ENCODE results near the gene ADARB1. TPM values are rescaled to one million over a fixed set of nuclear protein-coding genes. Genes with fewer than 3 reads are reported as not detected.
"Not testable (repeated sequence)": the region's sequence is repeated elsewhere in the genome, so short reads cannot be mapped to it uniquely, and the experiment has no call there.

Gene ADARB1
- total RNA-seq, 4 donors from 2014 or later = 3.4 to 15.6 (median 5.7) TPM

DNA sequence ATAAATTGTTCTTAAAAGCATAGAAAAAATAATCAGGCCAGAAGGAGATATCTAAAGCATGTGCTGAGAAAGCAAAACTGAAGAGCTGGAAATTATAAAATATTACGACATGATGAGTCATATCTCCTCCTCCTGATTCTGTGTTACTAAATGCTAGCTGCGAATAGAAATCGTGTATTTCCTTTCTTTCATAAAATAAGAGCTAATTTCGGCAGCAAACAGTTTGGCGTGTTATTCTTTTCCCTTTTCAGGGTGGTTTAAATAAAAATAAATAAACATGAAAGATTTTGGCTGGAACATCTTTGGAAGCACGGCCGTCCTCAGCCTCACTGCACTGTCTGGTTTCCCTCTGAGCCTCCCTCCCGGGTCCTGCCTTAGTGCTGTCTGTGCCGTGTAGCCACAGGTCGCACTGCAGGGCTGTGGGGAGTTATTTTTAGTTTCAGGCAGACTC lies 56.0 kb downstream of the ADARB1 start:
- DNase-seq = no peak
- Histone ChIP-seq H3K9me3 (no peaks in the 10 kb centered on the region), H3K27ac (peak overlapping the region; percentile 26 to 83 (median 73)), H3K4me1 (peaks cover 13 to 50% (median 27%) of the 10 kb centered on the region in 3 donors), H3K36me3 (no peaks in the 10 kb centered on the region), H3K27me3 (no peaks in the 10 kb centered on the region), H3K4me3 (peak overlapping the region in 2 of 4 donors; percentile 6 to 49)
- WGBS, 2 donors = 4 to 6% methylated on average over 10 of the region's 10 CpGs
- intact Hi-C loops (cut with DNase I) = no loop called here
- TF ChIP-seq, protein P1, sequence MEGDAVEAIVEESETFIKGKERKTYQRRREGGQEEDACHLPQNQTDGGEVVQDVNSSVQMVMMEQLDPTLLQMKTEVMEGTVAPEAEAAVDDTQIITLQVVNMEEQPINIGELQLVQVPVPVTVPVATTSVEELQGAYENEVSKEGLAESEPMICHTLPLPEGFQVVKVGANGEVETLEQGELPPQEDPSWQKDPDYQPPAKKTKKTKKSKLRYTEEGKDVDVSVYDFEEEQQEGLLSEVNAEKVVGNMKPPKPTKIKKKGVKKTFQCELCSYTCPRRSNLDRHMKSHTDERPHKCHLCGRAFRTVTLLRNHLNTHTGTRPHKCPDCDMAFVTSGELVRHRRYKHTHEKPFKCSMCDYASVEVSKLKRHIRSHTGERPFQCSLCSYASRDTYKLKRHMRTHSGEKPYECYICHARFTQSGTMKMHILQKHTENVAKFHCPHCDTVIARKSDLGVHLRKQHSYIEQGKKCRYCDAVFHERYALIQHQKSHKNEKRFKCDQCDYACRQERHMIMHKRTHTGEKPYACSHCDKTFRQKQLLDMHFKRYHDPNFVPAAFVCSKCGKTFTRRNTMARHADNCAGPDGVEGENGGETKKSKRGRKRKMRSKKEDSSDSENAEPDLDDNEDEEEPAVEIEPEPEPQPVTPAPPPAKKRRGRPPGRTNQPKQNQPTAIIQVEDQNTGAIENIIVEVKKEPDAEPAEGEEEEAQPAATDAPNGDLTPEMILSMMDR (IDR thresholded peaks at IDR 0.05) = no peak
- no peak for TF ChIP-seq POLR2A (IDR thresholded peaks at IDR 0.05)

DNA sequence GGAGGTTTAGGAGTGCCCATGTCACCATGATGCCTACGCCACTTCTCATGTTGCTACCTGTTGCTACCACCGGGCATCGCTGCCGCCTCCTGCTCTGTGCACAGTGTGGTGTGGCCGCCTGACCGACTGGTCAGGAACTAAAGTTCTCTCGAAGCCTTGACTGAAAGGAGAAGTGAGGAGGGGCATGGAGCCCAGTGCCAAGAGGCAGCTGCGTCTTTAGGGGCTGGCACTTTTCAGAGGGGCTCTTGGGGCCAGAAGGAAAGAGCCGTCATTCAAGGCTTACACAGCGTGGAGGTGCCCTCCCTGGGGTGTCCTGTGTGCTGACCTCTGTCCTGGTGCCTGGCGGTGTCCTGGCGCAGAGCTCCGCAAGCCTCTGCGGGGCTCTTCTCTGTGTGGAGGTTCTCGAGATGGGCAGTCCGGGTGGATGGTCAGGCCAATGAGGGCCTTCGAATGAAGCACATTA lies 57.2 kb downstream of the ADARB1 start:
- Histone ChIP-seq H3K4me3 (no peak overlapping the region), H3K27me3 (no peaks in the 10 kb centered on the region), H3K4me1 (peaks cover 13 to 50% (median 27%) of the 10 kb centered on the region in 3 donors), H3K36me3 (no peaks in the 10 kb centered on the region), H3K9me3 (no peaks in the 10 kb centered on the region), H3K27ac (peak overlapping the region in 2 of 4 donors; percentile 59 to 75)
- no peak for DNase-seq
- intact Hi-C loops (cut with DNase I) = no loop called here
- TF ChIP-seq, protein P1 (IDR thresholded peaks at IDR 0.05) = no peak
- TF ChIP-seq POLR2A (IDR thresholded peaks at IDR 0.05) = no peak
- WGBS, 2 donors = 78 to 100% methylated on average over 2 to 4 of the region's 17 CpGs

GRCh38 chr21:45132841-45133573 lies 58.6 kb downstream of the ADARB1 start:
- intact Hi-C loops (cut with DNase I) = no loop called here
- no peaks in the 10 kb centered on the region for H3K27me3 ChIP-seq
- WGBS, 2 donors = 74 to 79% methylated on average over 12 of the region's 13 CpGs
- no peaks in the 10 kb centered on the region for H3K9me3 ChIP-seq
- H3K4me3 ChIP-seq = no peak overlapping the region
- H3K4me1 ChIP-seq = peaks cover 13 to 50% (median 27%) of the 10 kb centered on the region in 3 donors
- no peak for DNase-seq
- TF ChIP-seq, protein P1 (IDR thresholded peaks at IDR 0.05) = no peak
- no peak for TF ChIP-seq POLR2A (IDR thresholded peaks at IDR 0.05)
- no peak overlapping the region for H3K27ac ChIP-seq
- no peaks in the 10 kb centered on the region for H3K36me3 ChIP-seq

- H3K27me3 ChIP-seq; H3K9me3 ChIP-seq; H3K36me3 ChIP-seq; H3K27ac ChIP-seq; DNase-seq; H3K4me3 ChIP-seq; intact Hi-C loops (cut with DNase I): not testable (repeated sequence)
- 93 to 96% methylated on average over 8 to 39 of the region's 60 CpGs for WGBS, 2 donors
- peaks cover 13 to 48% (median 25%) of the 10 kb centered on the region in 3 donors for H3K4me1 ChIP-seq
Measured at GRCh38 chr21:45133574-45134278, 59.3 kb downstream of the ADARB1 start.

DNA sequence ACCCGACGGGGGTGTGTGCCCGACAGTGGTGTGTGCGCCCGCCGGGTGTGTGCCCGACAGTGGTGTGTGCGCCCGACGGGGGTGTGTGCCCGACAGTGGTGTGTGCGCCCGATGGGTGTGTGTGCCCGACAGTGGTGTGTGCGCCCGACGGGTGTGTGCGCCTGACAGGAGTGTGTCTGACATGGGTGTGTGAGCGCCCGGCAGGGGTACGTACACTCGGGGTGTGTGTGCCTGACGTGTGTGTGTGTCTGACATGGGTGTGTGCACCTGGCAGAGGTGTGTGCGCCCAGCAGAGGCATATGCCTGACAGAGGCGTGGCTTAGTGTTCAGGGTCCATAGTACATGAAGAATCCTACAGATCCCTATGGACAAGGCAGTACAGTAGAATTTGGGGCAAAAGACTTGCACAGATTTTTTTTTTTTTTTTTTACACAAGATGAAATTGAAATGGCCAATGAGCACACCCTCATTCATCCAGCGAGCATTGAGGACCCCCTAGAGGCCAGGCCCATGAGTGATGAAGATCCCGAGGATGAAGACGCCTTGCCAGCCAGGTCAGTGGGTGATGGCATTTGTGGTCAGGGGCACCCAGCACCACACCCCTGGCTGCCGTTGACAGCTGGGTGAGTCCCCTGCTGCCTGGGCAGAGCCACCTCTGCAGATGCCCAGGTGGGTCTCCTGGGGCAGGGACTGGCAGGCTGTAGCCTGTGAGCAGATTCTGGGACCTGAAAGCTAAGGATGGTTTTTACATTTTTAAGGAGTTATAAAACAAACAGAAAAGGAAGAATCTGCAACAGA lies 60.1 kb downstream of the ADARB1 start:
- TF ChIP-seq POLR2A (IDR thresholded peaks at IDR 0.05) = no peak
- TF ChIP-seq, protein P1 (IDR thresholded peaks at IDR 0.05) = no peak
- Histone ChIP-seq H3K27ac (no peak overlapping the region), H3K27me3 (no peaks in the 10 kb centered on the region), H3K4me3 (no peak overlapping the region), H3K9me3 (no peaks in the 10 kb centered on the region), H3K36me3 (no peaks in the 10 kb centered on the region), H3K4me1 (peaks cover 12 to 41% (median 17%) of the 10 kb centered on the region in 3 donors)
- no peak for DNase-seq
- 94 to 96% methylated on average over 10 to 18 of the region's 29 CpGs for WGBS, 2 donors
- intact Hi-C loops (cut with DNase I) = loop anchor here (5.0 kb wide), 1 partner anchor 187 kb away; no protein-coding TSS in a partner anchor
